Endothelial cell (in vitro differentiated cells): ENCODE data around the gene ALKBH4. TPM values are rescaled to one million over a fixed set of nuclear protein-coding genes. Genes with fewer than 3 reads are reported as not detected.
A peak's percentile ranks its signal among the peaks of the same experiment; 100 is the strongest.

Experiments
- DNase-seq: peaks from one replicate; pipeline ENCODE4 v3.0.0; 2021; ENCODE audit warnings: low spot score
- H3K27ac Mint-ChIP-seq: one replicate; pipeline ENCODE4 v1.8.0; 2021; ENCODE audit warnings: mixed read lengths, inconsistent platforms; ENCODE audit not compliant: unreplicated experiment
- H3K27me3 Mint-ChIP-seq: one replicate; pipeline ENCODE4 v1.8.0; 2021; ENCODE audit warnings: mild to moderate bottlenecking, moderate library complexity, mixed read lengths, inconsistent platforms; ENCODE audit not compliant: unreplicated experiment
- H3K36me3 Mint-ChIP-seq: one replicate; pipeline ENCODE4 v1.8.0; 2021; ENCODE audit warnings: mild to moderate bottlenecking, low read depth, mixed read lengths, inconsistent platforms; ENCODE audit not compliant: unreplicated experiment
- H3K4me1 Mint-ChIP-seq: one replicate; pipeline ENCODE4 v1.8.0; 2021; ENCODE audit warnings: mild to moderate bottlenecking, mixed read lengths, inconsistent platforms; ENCODE audit not compliant: unreplicated experiment
- H3K4me3 Mint-ChIP-seq: one replicate; pipeline ENCODE4 v1.8.0; 2021; ENCODE audit warnings: mild to moderate bottlenecking, mixed read lengths, inconsistent platforms; ENCODE audit not compliant: unreplicated experiment
- H3K9me3 Mint-ChIP-seq: one replicate; pipeline ENCODE4 v1.8.0; 2021; ENCODE audit warnings: mixed read lengths, inconsistent platforms; ENCODE audit not compliant: unreplicated experiment
- total RNA-seq: library from RNA; stranded (reverse); fragmentation: NEBNext Ultra II Directional; extraction: Animal tissue kit (Norgen Biotek cat#: 25700); gene quantifications from one replicate; pipeline ENCODE4 v1.2.1, GENCODE V29; 2021; ENCODE audit not compliant: unreplicated experiment
- TF ChIP-seq, protein P1 (sequence below): fragments of 200-600 bp; sonication (generic); IDR thresholded peaks from one replicate; pipeline ENCODE4 v1.5.0; 2021; ENCODE audit warnings: antibody characterized with exemption; ENCODE audit not compliant: unreplicated experiment

ALKBH4 gene
- total RNA-seq, 1 donor from 2014 or later, result 11.5 TPM

DNA sequence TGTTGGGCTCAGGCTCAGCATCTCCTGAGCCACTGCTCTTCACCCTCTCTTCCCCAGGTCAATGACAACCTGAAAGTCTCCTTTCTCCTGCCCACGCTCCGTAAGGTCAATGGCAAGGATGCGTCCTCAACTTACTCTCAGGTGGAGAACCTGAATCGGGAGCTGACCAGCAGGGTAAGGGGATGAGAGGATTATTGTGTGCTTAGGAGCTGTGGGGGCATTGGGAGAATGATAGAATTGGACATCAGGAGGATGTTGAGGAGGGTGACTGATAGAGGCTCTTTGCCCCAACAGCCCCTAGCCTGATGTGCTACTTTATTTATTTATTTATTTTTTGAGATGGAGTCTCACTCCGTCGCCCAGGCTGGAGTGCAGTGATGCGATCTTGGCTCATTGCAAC lies 1.4 kb upstream of the ALKBH4 start:
- TF ChIP-seq, protein P1, sequence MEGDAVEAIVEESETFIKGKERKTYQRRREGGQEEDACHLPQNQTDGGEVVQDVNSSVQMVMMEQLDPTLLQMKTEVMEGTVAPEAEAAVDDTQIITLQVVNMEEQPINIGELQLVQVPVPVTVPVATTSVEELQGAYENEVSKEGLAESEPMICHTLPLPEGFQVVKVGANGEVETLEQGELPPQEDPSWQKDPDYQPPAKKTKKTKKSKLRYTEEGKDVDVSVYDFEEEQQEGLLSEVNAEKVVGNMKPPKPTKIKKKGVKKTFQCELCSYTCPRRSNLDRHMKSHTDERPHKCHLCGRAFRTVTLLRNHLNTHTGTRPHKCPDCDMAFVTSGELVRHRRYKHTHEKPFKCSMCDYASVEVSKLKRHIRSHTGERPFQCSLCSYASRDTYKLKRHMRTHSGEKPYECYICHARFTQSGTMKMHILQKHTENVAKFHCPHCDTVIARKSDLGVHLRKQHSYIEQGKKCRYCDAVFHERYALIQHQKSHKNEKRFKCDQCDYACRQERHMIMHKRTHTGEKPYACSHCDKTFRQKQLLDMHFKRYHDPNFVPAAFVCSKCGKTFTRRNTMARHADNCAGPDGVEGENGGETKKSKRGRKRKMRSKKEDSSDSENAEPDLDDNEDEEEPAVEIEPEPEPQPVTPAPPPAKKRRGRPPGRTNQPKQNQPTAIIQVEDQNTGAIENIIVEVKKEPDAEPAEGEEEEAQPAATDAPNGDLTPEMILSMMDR, result no peak
- H3K4me1 Mint-ChIP-seq, result peaks cover 14% of the 10 kb centered on the region
- H3K9me3 Mint-ChIP-seq, result no peaks in the 10 kb centered on the region
- peaks cover 14% of the 10 kb centered on the region for H3K36me3 Mint-ChIP-seq
- peak overlapping the region; percentile 87 for H3K4me3 Mint-ChIP-seq
- no peak overlapping the region for H3K27ac Mint-ChIP-seq
- no peak for DNase-seq
- peaks cover 16% of the 10 kb centered on the region for H3K27me3 Mint-ChIP-seq

GRCh38 chr7:102463841-102464576 lies 654 bp downstream of the ALKBH4 start:
- Mint-ChIP-seq H3K36me3 (peaks cover 15% of the 10 kb centered on the region), H3K4me3 (peak overlapping the region; percentile 98), H3K4me1 (peaks cover 14% of the 10 kb centered on the region), H3K27me3 (peaks cover 12% of the 10 kb centered on the region), H3K9me3 (no peaks in the 10 kb centered on the region), H3K27ac (peak overlapping the region; percentile 36)
- no peak for DNase-seq
- TF ChIP-seq, protein P1, result no peak

DNA sequence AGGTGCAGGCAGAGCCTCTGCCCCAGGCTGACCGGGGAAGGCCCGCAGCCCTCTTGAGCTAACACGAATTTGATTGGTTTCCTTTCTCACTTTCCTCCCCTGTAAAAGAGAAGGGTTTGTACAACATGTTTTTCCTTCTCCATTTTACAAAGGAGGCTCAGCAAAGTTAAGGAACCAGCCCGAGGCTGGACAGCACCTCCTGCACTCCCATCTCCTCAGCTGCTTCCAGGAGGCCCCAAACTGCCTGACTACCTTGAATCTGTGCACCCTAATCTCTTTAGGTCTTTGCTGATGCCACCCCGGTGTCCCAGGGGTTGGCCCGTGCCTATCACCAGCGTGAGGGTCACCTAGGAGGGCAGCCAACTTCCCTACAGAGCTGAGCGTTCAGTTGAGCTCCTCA lies 4.2 kb downstream of the ALKBH4 start:
- DNase-seq, result no peak
- TF ChIP-seq, protein P1, result no peak
- Mint-ChIP-seq H3K27me3 (peaks cover 9% of the 10 kb centered on the region), H3K4me1 (peaks cover 10% of the 10 kb centered on the region), H3K4me3 (no peak overlapping the region), H3K36me3 (peaks cover 13% of the 10 kb centered on the region), H3K9me3 (no peaks in the 10 kb centered on the region), H3K27ac (no peak overlapping the region)

DNA sequence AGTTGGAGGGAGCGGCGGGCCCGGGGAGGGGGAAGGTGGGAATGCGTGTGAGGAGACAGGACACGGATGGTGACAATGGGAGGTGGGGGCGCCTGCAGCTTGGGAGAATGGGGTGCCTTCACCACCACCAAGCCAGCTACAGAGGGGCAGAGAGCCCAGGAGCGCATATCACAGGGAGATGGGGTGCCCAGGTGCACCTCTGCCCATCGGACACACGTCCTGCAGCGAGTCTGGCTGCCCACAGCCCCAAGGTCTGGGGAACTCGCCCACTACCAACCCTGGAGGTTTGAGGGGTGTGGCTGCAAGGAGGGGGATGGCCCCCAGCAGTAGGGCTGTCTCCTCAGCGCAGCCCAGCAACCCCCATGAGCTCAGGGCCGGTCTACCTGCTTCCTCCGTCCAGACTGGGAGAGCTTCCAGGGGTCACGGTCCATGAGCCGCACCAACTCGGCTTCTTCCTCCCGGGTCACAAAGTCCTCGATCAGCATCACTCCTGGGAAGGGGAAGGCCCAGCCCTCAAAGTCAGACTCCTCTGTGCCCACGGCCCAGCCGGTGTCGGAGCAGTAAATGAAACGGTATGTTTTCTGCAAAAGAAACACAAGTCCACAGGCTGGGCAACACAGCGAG lies 5.3 kb downstream of the ALKBH4 start:
- Mint-ChIP-seq H3K27ac (no peak overlapping the region), H3K4me3 (no peak overlapping the region), H3K9me3 (no peaks in the 10 kb centered on the region), H3K27me3 (peaks cover 7% of the 10 kb centered on the region), H3K4me1 (peaks cover 9% of the 10 kb centered on the region), H3K36me3 (peaks cover 13% of the 10 kb centered on the region)
- TF ChIP-seq, protein P1, result no peak
- DNase-seq, result no peak

DNA sequence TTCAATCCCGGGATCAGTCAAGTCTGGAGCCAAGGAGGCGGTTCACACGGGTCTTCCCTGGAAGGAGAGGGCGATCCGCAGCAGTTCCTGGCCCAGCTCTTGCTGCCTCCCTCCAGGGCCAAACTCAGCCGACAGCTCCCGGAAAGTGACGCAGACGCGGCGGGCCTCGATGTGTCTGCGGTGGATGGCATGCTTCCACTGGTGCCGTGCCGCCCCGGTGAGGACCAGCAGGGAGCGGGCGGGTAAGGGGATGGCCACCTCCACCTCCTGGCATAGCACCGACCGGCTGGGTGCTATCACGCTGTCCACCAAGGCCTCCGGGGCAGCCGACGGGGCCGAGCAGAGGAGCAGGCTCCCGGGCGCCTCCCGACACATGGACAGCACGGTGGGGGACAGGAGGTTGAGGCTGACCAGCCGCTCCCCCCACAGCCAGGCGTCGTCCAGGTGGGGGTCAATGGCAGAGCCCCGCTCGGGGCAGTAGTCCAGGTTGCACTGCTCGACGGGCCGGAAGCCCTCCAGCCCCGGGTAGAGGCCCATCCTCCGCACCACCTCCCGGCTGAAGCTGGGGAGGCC lies 7.2 kb downstream of the ALKBH4 start:
- no peaks in the 10 kb centered on the region for H3K9me3 Mint-ChIP-seq

More for the DNA sequence above, 7.2 kb downstream of the ALKBH4 start:
- H3K27me3 Mint-ChIP-seq, result peaks cover 2% of the 10 kb centered on the region
- TF ChIP-seq, protein P1, result no peak
- H3K4me1 Mint-ChIP-seq, result no peaks in the 10 kb centered on the region
- peaks cover 9% of the 10 kb centered on the region for H3K36me3 Mint-ChIP-seq
- no peak overlapping the region for H3K27ac Mint-ChIP-seq
- no peak for DNase-seq
- no peak overlapping the region for H3K4me3 Mint-ChIP-seq
